GM18907 (cell line): Measurements from ENCODE around the gene LIPA.
"Not testable (repeated sequence)": the region's sequence is repeated elsewhere in the genome, so short reads cannot be mapped to it uniquely, and the experiment has no call there.

Experiments
- ATAC-seq: cut with Tn5 transposase; IDR thresholded peaks from one replicate; pipeline ENCODE4 v1.9.1; 2021; ENCODE audit warnings: mild to moderate bottlenecking, moderate library complexity; ENCODE audit not compliant: unreplicated experiment

The LIPA gene

DNA sequence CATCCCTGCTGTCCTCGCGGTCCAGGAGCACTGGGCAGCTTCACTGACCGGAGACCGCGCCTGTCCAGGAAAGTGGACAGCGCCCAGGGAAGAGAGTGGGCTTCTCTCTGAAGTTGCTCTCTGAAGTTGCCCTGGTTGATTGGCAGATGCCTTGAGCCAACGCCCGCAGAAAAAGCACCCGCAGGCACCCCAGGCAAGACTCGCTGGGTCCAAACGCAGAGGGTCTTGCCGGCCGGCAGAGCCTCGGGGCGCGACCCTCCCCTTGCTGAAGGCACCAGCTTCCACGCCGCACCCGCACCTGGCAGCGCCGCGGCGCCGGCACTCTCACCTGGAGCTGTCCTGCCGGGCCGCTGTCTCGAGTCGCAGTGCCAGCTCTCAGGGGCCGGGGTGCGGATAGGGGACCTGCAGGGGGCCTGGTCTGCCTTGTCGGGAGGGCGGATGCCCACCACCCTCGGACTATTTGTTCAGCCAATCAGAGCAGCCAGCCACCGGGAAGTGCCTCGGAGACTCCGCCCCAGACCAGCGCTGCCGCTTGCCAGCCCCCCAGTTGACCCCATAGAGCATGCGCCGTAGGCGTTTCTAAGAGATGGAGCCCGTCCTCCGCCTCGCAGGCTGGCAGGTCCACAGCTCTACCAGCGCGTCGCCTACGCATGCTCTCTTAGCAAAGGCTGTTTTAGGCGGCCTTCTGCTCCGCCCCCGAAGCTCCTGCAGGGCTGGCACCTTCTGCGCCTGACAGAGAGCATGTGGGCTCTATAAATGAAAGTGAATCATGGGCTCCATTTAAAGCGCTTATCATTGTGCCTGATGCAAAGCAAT lies at the start of gene LIPA:
LIPA (minus strand) TSS at position 367 of the 816 bp plus-strand sequence. CDS start 4,127 bp downstream, outside the sequence.
- ATAC-seq, result peak; percentile 95

DNA sequence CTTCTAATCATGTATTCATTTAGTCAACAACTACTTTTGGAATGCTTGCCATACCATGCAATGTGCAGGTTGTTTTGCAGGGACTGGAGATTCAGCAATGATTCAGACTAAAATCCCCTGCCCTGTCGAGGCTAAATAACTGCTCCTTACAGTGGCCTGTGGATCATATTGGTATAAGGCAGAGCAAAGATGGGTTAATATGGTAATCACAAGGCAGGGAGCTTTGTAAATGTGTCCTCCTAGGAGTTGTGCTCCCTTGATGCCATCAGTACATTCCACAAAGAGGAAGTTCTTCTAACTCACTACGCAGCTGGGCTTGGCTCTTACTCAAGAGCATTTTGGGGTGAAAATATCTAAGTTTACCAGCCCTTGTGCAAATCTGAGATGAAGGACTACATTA lies 49.7 kb upstream of the LIPA start:
- peak; percentile 38 for ATAC-seq

DNA sequence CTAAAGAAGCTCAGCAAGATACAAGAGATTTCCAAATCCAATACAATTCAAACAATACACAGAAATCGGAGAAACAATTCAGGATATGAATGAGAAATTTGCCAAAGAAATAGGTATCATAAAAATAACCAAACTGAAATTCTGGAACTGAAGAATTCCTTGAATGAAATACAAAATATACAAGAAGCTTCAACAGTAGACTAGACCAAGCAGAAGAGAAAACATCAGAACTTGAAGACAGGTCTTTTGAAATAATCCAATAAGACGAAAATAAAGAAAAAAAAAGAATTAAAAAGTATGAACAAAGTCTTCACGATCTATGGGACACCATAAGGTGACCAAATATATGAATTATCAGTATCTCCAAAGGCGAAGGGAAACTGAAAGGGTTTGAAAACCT lies 47.5 kb upstream of the LIPA start:
- no peak for ATAC-seq

- no peak for ATAC-seq
These were observed 46.2 kb upstream of the LIPA start for GRCh38 chr10:89297791-89298190.

DNA sequence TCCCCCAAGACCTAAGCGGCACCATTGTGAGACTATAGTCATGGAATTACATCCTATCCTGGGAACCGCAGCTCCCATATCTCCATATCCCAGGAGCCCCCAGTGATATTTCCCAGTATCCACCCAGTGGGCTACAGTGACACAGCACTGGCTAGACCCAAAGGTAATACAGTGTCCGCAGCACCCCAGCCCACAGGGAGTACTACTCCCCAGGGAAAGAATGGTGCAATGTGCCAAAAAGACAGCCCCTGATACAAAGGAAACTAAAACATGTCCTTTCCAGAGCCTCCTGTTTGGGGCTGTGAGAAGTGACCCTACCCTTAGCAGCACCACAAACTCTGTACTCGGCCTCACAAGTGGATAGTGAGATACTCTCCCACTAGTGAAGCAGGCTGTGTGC lies 45.8 kb upstream of the LIPA start:
- ATAC-seq, result no peak

- no peak for ATAC-seq
These were observed 44.7 kb upstream of the LIPA start for GRCh38 chr10:89296220-89296648.

DNA sequence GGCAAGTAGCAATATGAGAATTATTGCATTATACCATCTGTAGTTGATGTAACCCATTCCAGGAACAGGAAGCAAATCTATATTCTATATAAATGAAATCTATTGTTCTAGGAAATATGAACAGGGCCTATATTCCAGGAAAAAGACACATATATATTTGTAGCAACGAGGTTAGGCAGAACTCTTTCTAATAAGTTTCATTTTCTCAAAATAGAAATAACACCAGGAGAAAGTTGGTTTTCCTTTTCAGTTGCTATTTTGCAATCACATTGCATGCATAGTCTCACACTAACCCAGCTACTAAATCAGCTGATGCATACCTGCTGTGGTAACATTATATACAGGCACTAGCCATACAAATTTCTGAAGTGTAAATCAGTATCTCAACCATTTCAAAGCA lies 44.0 kb upstream of the LIPA start:
- ATAC-seq, result no peak

DNA sequence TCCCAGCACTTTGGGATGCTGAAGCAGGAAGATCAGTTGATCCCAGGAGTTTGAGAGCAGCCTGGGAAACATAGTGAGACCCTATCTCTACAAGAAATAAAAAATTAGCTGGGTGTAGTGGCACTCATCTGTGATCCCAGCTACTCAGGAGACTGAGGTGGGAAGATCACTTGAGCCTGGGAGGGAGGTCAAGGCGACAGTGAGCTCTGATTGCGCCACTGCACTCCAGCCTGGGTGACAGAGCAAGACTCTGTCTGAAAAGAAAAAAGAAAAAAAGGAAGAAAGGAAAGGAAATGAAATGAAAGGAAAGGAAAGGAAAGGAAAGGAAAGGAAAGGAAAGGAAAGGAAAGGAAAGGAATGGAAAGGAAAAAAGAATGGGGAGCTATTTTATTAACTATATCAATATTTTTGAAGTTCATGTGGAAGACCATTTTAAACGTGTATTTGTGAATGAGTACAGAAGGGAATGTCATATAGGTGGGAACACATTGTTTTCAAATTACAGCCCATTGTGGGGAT lies 43.2 kb upstream of the LIPA start:
- ATAC-seq, result no peak

DNA sequence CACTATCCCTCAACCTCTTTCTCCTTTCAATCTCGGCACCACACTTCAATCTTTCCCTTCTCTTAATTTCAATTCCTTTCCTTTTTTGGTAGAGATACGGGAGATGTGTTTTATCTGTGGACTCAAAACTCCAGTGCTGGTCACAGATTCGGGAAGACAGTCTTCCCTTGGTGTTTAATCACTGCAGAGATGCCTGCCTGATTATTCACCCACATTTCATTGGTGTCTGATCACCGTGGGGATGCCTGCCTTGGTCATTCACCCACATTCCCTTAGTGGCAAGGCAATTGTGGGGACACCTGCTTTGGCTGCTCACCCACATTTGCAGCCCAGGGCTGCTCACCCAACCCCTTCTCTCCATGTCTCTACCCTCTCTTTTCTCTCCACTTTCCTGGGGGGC lies 33.7 kb upstream of the LIPA start:
- ATAC-seq, result not testable (repeated sequence)

GRCh38 chr10:89284711-89285110 lies 33.1 kb upstream of the LIPA start:
- not testable (repeated sequence) for ATAC-seq

DNA sequence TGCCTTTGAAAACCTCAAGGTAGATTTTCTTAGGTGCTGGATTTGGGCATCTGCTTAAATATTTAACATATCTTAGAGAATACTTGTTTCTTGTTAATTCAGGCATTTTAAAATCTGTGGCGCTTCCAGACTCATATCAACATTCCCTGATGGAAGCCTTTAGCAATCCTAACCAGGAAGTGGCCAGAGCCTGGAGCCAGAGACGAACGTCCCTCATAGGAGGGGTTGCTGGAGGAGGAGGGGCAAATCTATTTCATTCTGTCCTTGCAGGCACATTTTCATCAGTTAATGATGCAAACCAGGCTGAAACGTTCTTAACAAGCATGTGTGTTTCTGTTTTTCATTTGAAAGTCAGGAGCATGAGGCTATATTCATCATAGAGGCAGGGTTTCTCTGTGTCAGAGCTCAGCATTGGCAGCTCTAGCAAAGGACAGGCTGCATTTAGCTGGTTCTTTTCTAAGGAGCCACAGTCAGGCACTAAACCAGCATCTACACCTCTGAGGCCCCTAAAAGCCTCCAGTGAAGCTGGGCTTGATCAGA lies 32.4 kb upstream of the LIPA start:
- no peak for ATAC-seq

GRCh38 chr10:89283025-89283935 lies 31.7 kb upstream of the LIPA start:
- no peak for ATAC-seq

DNA sequence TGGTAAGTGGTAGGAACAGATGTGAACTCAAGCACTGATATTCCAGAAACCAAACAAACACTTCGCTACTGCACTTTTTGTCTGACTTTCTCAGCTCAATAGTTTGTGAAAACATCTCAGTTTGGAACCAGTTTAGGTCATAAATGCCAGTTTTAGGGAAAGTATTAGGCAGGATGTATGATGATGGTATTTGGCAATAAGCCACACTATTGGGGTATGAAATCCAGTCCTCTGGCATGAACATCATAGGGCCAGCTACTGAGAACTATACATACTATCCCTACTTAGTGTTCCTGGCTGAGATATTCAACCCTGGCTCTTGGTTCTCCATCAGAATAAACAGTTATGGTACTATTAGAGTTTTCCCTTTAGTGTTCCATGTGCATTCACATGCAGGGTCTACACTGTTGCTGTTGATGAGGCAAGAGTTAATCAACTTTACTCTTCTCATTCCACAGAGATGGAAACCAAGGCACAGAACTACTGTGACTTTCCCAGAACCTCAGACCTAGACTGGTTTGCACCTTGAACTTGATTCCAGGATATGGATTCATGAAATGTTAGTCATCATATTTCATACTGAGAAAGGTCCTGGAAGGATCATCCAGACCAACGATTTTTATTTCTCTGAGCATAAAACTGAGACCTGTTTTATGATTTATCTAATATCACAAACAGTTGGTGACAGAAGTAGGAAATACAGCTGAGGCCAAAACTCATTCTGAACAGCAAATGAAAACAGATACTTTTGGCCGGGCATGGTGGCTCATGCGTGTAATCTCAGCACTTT lies 30.2 kb upstream of the LIPA start:
- no peak for ATAC-seq

DNA sequence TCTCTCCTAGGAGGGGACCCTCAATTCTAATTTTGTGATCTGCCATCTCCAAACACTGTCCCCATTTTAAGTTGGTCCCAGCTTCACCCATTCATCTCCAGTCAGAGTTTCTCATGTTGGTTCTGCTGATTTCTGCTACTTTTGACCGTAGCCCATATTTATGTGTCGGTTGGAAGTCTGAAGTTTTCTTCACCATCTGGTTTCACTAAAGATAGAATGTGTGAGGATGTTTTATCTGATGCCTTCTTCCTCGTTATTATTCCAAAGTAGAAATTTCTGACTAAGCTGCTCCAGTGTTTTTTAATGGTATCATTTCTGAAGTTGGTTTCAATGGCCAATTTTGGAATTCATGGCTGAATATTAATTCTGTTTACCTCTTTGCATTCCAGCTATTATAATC lies 28.9 kb upstream of the LIPA start:
- no peak for ATAC-seq

DNA sequence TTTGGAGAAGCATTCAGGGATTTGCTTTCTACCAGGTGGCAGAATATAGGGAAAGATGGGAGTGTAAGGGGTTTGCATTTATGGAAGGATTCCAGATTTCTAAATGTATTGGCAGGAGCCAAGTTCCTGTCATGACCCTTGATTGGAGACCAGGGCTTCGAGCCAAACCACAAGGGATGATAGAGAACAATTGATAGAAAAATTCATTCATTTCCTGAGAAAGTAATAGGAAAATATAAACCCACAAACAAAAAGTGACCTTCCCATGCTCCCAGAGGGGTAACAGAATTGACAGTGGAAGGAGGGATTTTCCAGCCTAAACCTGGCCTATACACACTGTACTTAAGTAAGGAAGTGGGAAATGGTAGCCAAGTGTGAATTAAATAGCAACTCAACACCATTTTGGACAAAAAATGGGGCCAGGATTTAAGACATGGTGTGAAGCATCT lies 27.9 kb upstream of the LIPA start:
- ATAC-seq, result no peak

GRCh38 chr10:89278900-89279392 lies 27.4 kb upstream of the LIPA start:
- ATAC-seq, result no peak

GRCh38 chr10:89278034-89278535 lies 26.5 kb upstream of the LIPA start:
- no peak for ATAC-seq

- no peak for ATAC-seq
These were observed 23.8 kb upstream of the LIPA start for GRCh38 chr10:89275383-89275782.

- no peak for ATAC-seq
These were observed 23.4 kb upstream of the LIPA start for GRCh38 chr10:89274928-89275327.

DNA sequence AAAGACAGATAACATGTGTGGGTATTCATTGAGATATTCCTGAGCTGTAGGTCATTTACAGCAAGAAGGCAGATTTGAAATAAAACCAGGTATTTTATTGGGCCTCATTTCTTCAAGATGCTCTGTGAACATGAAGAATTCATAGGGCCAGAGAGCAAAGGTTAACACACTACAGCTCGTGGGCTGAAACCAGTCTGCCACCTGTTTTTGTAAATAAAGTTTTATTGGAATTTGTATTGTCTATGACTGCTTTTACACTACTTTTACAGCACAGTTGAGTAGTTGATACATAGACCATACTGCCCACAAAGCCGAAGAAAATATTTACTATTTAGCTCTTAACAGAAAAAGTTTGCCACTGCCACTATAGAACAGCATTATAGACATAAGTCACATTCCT lies 22.1 kb upstream of the LIPA start:
- ATAC-seq, result no peak
